Measurements from ENCODE around the gene LGALS1.

Gene LGALS1

GRCh38 chr22:37725551-37726240 is 50.3 kb downstream of the LGALS1 start:
- no peak for DNase-seq (ENCODE audit: low spot score)

GRCh38 chr22:37726241-37726887 is 50.9 kb downstream of the LGALS1 start:
- DNase-seq (ENCODE audit: low spot score): no peak

GRCh38 chr22:37728620-37729019 is 53.2 kb downstream of the LGALS1 start:
- no peak for DNase-seq (ENCODE audit: low spot score)
